Astrocyte of the cerebellum (primary cell): ENCODE results near the gene ECT2L.

ENCODE experiments used
- DNase-seq: peaks from one replicate; pipeline ENCODE4 v3.0.0-alpha.2; 2011; ENCODE audit warnings: low read depth
- H3K4me3 ChIP-seq: 2 replicates; pipeline ENCODE4 v1.5.1; 2011; ENCODE audit warnings: mild to moderate bottlenecking, low read depth, low read length, moderate library complexity
- in situ Hi-C: cut with HindIII; loops from 2 replicates; pipeline ENCODE4 v1.10.0; 2017; ENCODE audit warnings: low sequenced_read_pairs
- TF ChIP-seq, protein P1 (sequence below): IDR thresholded peaks from 2 replicates; pipeline ENCODE4 v1.5.1; 2012; ENCODE audit warnings: low read length, low read depth, moderate library complexity, mild to moderate bottlenecking; ENCODE audit errors: missing control alignments

ECT2L gene

DNA sequence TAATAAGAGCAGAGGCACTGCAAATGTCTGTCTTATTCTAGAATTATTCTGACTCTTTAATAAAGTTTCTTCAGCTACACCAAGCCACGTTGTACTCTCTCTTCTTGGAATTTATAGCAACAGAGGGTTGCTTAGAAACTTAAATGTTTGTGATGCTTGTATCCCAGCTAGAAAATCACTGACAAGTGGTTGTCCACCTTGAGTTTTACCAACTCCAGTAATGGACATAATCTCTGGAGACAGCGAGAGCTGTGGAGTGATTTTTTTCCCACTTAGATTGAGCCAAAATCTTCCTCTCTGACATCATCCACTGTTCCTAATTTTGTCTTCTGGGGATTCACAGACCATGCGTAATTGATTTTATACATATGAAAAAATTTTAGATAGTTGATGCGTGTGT, 8.0 kb downstream of the ECT2L start:
- in situ Hi-C loops, result no loop called here
- TF ChIP-seq, protein P1, sequence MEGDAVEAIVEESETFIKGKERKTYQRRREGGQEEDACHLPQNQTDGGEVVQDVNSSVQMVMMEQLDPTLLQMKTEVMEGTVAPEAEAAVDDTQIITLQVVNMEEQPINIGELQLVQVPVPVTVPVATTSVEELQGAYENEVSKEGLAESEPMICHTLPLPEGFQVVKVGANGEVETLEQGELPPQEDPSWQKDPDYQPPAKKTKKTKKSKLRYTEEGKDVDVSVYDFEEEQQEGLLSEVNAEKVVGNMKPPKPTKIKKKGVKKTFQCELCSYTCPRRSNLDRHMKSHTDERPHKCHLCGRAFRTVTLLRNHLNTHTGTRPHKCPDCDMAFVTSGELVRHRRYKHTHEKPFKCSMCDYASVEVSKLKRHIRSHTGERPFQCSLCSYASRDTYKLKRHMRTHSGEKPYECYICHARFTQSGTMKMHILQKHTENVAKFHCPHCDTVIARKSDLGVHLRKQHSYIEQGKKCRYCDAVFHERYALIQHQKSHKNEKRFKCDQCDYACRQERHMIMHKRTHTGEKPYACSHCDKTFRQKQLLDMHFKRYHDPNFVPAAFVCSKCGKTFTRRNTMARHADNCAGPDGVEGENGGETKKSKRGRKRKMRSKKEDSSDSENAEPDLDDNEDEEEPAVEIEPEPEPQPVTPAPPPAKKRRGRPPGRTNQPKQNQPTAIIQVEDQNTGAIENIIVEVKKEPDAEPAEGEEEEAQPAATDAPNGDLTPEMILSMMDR, result no peak
- no peak overlapping the region for H3K4me3 ChIP-seq
- no peak for DNase-seq

DNA sequence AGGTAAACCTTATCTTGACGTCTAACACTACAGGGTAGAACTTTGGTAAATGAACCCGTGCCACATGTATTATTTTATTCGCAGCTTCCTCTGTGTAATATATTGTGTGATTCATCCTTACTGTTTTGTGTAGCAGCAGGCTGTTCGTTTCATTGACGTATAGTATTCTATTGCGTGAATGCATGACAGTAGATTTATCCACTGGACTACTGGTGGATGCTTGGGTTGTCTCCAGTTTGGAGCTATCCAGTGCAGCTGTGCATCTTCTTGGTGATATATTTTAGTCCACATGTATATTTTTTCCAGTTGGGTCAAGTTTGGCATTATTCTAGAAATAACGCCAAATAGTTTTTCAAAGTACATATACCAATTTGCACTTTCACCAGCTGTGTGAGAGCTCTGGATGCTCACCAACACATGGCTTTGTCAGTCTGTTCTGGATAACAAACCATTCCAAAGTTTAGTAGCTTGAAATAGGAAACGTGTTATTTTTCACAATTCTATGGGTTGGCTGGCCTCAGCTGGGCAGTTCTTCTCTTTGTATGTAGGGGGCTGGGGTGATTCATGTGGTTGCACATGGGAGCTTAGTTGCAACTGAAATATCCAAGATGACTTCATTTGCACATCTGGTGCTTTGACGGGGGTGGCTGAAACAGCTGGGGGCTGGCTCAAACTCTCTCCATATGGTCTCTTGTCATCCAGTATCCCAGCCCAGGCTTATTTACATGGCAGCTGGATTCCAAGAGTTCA, 9.3 kb downstream of the ECT2L start:
- DNase-seq, result no peak
- H3K4me3 ChIP-seq, result no peak overlapping the region
- in situ Hi-C loops, result no loop called here
- TF ChIP-seq, protein P1, result no peak

DNA sequence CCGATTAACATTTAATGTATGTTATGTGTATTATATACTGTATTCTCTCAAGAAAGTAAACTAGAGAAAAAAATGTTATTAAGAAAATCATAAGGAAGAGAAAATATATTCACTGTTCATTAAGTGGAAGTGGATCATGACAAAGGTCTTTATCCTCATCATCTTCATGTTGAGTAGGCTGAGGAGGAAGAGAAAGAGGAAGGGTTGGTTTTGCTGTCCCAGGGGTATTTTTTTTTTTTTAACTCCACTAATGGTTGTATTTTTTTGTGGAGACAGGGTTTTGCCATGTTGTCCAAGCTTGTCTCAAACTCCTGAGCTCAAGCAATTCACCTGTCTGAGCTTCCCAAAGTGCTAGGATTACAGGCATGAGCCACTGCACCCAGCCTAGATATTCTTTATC, 11.0 kb downstream of the ECT2L start:
- no peak for DNase-seq
- no peak overlapping the region for H3K4me3 ChIP-seq
- in situ Hi-C loops, result no loop called here
- TF ChIP-seq, protein P1, result no peak

DNA sequence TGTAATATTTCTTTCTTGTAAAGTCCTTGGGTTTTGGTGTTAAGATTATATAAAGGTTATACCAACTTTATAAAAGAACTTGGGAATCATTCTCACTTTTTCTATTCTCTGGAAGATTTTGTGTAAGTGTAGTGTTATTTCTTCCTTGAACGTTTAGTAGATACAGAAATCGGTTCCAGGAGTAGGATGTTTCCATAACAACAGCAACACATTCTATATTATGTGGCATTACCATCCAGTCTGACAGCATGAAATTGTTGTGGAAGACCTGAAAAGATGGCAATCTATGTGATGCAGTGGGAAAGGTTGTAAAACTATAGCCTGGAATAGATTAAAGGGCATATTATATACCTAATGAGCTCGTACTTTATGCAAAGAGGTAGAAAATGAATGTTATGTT, 13.8 kb downstream of the ECT2L start:
- TF ChIP-seq, protein P1, result no peak

DNA sequence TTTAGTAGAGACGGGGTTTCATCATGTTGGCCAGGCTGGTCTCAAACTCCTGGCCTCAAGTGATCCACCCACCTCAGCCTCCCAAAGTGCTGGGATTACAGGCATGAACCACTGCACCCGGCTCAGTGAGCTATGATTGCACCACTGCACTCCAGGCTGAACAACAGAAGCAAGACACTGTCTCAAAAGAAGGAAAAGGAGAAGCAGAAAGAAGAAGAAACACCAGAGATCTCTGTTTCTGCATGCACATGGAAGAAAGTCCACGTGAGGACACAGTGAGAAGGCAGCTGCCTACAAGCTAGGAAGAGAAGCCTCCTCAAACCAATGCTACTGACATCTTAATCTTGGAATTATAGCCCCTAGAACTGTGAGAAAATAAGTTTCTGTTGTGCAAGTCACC, 16.0 kb downstream of the ECT2L start:
- TF ChIP-seq, protein P1, result no peak
- in situ Hi-C loops, result no loop called here
- DNase-seq, result no peak
- no peak overlapping the region for H3K4me3 ChIP-seq

More for the DNA sequence above, 13.8 kb downstream of the ECT2L start:
- in situ Hi-C loops, result no loop called here
- H3K4me3 ChIP-seq, result no peak overlapping the region
- DNase-seq, result no peak

DNA sequence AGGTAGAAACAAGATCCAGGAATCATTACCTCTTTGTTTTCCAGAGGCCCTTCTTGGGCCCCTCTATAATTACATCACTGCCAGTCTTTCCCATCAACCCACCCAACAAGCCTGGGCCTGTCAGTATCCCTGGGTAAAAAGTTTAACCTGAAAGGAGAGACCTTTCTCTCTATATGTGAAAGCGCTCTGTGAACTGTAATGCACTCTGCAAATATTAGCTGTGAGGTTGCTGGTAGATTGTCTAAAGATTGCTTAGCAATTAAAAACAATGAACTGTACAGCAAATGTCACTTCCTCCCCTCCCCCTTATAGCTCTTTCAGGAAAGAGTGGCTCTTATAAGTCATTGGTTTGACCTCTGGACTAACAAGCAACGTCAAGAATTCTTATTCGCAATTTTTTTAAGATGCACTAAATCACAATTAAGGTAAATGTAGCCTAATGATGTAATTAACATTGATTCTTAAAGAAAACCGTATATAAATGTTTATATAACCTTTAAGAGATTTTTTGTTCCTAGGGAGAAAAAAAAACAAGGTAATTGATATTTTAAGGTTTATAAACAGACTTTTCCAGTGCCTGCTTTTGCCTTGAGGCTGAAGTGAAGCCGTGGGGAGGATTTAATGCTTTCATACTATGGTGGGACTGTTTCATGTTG, 18.4 kb downstream of the ECT2L start:
- in situ Hi-C loops, result no loop called here
- no peak overlapping the region for H3K4me3 ChIP-seq
- no peak for DNase-seq
- TF ChIP-seq, protein P1, result no peak
